GM21619 (cell line): ENCODE results near the gene FUS.

Experiments used
- ATAC-seq: cut with Tn5 transposase; IDR thresholded peaks from one replicate; pipeline ENCODE4 v1.9.1; 2021; ENCODE audit not compliant: unreplicated experiment

The FUS gene

GRCh38 chr16:31225193-31225592, 45.3 kb downstream of the FUS start:
- no peak for ATAC-seq

- no peak for ATAC-seq
Observed at GRCh38 chr16:31228206-31228605, 48.3 kb downstream of the FUS start.

DNA sequence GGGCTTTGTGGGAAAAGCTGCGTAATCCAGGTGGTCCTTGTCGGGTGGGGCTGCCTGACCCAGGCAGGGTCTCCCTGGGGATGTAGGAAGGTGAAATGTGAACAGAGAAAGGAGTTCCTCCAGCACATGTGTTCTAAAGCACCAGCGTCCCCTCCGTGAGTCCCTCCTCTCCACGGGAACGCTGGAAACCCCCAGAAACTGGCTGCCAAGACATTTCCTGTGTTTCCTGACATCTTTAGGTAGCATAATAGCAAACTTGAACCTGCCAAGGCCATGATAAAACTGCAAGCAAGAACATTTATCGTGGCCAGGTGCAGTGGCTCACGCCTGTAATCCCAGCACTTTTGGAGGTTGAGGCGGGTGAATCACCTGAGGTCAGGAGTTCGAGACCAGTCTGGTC, 49.6 kb downstream of the FUS start:
- ATAC-seq = no peak

DNA sequence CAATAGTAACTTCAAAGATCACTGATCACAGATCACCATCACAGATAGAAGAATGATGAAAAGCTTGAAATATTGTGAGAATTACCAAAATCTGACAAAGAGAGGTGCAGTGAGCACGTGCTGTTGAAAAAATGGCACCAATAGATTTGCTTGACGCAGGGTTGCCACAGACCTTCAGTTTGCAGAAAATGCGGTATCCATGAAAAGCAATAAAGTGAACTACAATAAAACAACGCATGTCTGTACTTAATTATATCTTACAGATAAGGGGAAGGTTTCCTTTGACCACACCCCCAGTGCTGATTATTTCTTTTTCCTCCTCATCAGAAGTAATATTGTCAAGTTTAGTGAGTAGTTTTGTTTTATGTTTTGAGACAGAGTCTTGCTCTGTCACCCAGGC, 58.1 kb downstream of the FUS start:
- ATAC-seq = no peak
